Bronchial epithelial cell (primary cell): ENCODE results near the gene COPS6. TPM values are rescaled to one million over a fixed set of nuclear protein-coding genes. Genes with fewer than 3 reads are reported as not detected.

Source experiments
- DNase-seq: peaks from one replicate; pipeline ENCODE4 v3.0.0-alpha.2; 2010; ENCODE audit warnings: low read depth
- FAIRE-seq: peaks from 2 replicates; lab custom pipeline; 2011; peaks lifted over from hg19 to GRCh38; lab: Jason Lieb, UNC
- H3K27me3 ChIP-seq: 2 replicates; pipeline ENCODE4 v1.5.1; 2011; ENCODE audit warnings: low read length; ENCODE audit not compliant: control insufficient read depth, insufficient read depth
- H3K36me3 ChIP-seq: 2 replicates; pipeline ENCODE4 v1.5.1; 2011; ENCODE audit warnings: low read length; ENCODE audit not compliant: control insufficient read depth, insufficient read depth
- H3K4me3 ChIP-seq: 2 replicates; pipeline ENCODE4 v1.5.1; 2011; ENCODE audit warnings: mild to moderate bottlenecking, low read depth, low read length, control low read depth
- CTCF ChIP-seq: IDR thresholded peaks from 2 replicates; pipeline ENCODE4 v1.5.1; 2011; ENCODE audit warnings: mild to moderate bottlenecking, moderate library complexity, low read length, control low read depth, inconsistent platforms; ENCODE audit not compliant: insufficient read depth, severe bottlenecking
- total RNA-seq: library from RNA; depleted of rRNA; stranded (reverse); fragments of >200 nt; gene quantifications from 2 replicates; pipeline ENCODE4 v1.2.1, GENCODE V29; 2014

The COPS6 gene
- total RNA-seq, 1 donor from 2014 or later = 60.0 TPM

- no peak for FAIRE-seq
These were observed 611 bp upstream of the COPS6 start for GRCh38 chr7:100088095-100088620.

GRCh38 chr7:100089458-100090196 lies 858 bp downstream of the COPS6 start:
- DNase-seq = no peak
- Histone ChIP-seq H3K4me3 (peak overlapping the region; percentile 86), H3K36me3 (peaks cover 29% of the 10 kb centered on the region), H3K27me3 (no peaks in the 10 kb centered on the region)
- no peak for FAIRE-seq
- no peak for TF ChIP-seq CTCF

More at GRCh38 chr7:100088095-100088620, 611 bp upstream of the COPS6 start:
- Histone ChIP-seq H3K4me3 (peak overlapping the region; percentile 86), H3K36me3 (peaks cover 19% of the 10 kb centered on the region), H3K27me3 (no peaks in the 10 kb centered on the region)
- no peak for TF ChIP-seq CTCF
- no peak for DNase-seq

GRCh38 chr7:100090527-100091410 lies 2.0 kb downstream of the COPS6 start:
- no peak for FAIRE-seq
- Histone ChIP-seq H3K36me3 (peaks cover 37% of the 10 kb centered on the region), H3K4me3 (no peak overlapping the region), H3K27me3 (no peaks in the 10 kb centered on the region)
- DNase-seq = no peak
- TF ChIP-seq CTCF = no peak

- FAIRE-seq = no peak
- peak; percentile 22 for DNase-seq
- TF ChIP-seq CTCF = no peak
- Histone ChIP-seq H3K4me3 (no peak overlapping the region), H3K36me3 (peaks cover 41% of the 10 kb centered on the region), H3K27me3 (no peaks in the 10 kb centered on the region)
These were observed 2.8 kb downstream of the COPS6 start for GRCh38 chr7:100091411-100092181.

GRCh38 chr7:100093054-100093453 lies 4.3 kb downstream of the COPS6 start:
- Histone ChIP-seq H3K4me3 (no peak overlapping the region), H3K27me3 (no peaks in the 10 kb centered on the region), H3K36me3 (peaks cover 51% of the 10 kb centered on the region)
- no peak for DNase-seq
- no peak for TF ChIP-seq CTCF
- FAIRE-seq = no peak
